GM12878 (cell line): ENCODE measurements around the gene POR.

Experiments used
- ASH2L ChIP-seq: fragments of 300-600, 200-600 bp; sonication (generic); IDR thresholded peaks from 2 replicates; pipeline ENCODE4 v1.6.1; 2017; ENCODE audit warnings: low read depth, mild to moderate bottlenecking, borderline replicate concordance
- CHD1 ChIP-seq: IDR thresholded peaks from 2 replicates; pipeline ENCODE4 v1.6.1; 2012; ENCODE audit warnings: low read depth, low read length, improper control_type of control experiment
- CTCF ChIP-seq, 3 experiments: IDR thresholded peaks in 2 of 3; conservative IDR thresholded peaks in 1 of 3; 2 replicates each; pipeline ENCODE4 v1.5.1; 2011; ENCODE audit warnings: low read depth in 3 of 3, low read length in 3 of 3, mild to moderate bottlenecking in 3 of 3, control low read depth in 2 of 3, moderate library complexity in 2 of 3, inconsistent platforms in 1 of 3, mixed read lengths in 1 of 3; ENCODE audit not compliant: control insufficient read depth in 2 of 3, insufficient read depth in 1 of 3; ENCODE audit errors: extremely low read depth in 1 of 3
- GABPA ChIP-seq: IDR thresholded peaks from 2 replicates; pipeline ENCODE4 v1.6.1; 2014; ENCODE audit warnings: antibody characterized with exemption, low read depth, mild to moderate bottlenecking, inconsistent platforms
- NFIC ChIP-seq: IDR thresholded peaks from 2 replicates; pipeline ENCODE4 v1.6.1; 2012; ENCODE audit warnings: low read depth, mild to moderate bottlenecking, inconsistent platforms, low read length, moderate library complexity
- NR2C2 ChIP-seq: IDR thresholded peaks from 2 replicates; pipeline ENCODE4 v1.6.1; 2011; ENCODE audit warnings: borderline replicate concordance, low read depth; ENCODE audit not compliant: control insufficient read depth, insufficient read length
- POLR2AphosphoS2 ChIP-seq: IDR thresholded peaks from 2 replicates; pipeline ENCODE4 v1.6.1; 2011; ENCODE audit warnings: low read depth, mild to moderate bottlenecking, low read length, improper control_type of control experiment, moderate library complexity
- POLR2AphosphoS5 ChIP-seq: IDR thresholded peaks from 2 replicates; pipeline ENCODE4 v1.6.1; 2011; ENCODE audit warnings: mild to moderate bottlenecking, low read length, inconsistent platforms
- SPI1 ChIP-seq: IDR thresholded peaks from 2 replicates; pipeline ENCODE4 v1.6.1; 2011; ENCODE audit warnings: low read depth, mild to moderate bottlenecking, low read length, moderate library complexity, borderline replicate concordance; ENCODE audit not compliant: insufficient read depth
- TCF7 ChIP-seq: IDR thresholded peaks from 2 replicates; pipeline ENCODE4 v1.6.1; 2014; ENCODE audit warnings: antibody characterized with exemption, borderline replicate concordance

- TF ChIP-seq NR2C2 (no peak), POLR2AphosphoS5 (no peak), CTCF (IDR thresholded peaks at IDR 0.05 in 2 of 3, conservative IDR thresholded peaks at IDR 0.05 in 1 of 3; ENCODE audit: control insufficient read depth in 2 of 3, extremely low read depth in 1 of 3, insufficient read depth in 1 of 3, low read depth in 3 of 3, low read length in 3 of 3) (no peak), ASH2L (no peak), NFIC (no peak), CHD1 (no peak), TCF7 (no peak), GABPA (no peak), POLR2AphosphoS2 (no peak), SPI1 (no peak)
Observed at GRCh38 chr7:75946207-75946855, 31.4 kb downstream of the POR start.
